Measurements from ENCODE around the gene DOK6.

Gene DOK6

DNA sequence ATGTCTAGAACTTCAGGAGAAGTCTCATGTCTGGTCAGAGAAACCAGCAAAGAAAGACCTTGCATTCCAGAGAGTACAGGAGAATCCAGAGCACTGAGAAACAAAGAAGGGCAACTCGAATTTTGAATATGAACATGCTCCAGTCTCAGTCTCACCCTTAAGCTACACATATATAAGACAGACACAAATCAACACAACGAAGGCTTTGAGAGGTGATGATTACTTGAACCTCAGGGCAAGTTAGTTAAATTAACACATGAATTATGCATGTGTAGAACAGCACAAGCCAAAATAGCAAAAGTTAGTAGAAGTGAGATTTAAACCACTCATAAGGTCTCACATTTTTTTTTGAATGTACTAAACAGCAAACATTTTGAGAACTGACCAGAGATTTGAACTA is 29.0 kb upstream of the DOK6 start:
- no peak overlapping the region for H2AFZ ChIP-seq (ENCODE audit: insufficient read depth, low read length, poor library complexity)
- H2BK120ac ChIP-seq (ENCODE audit: insufficient read depth, low read length, poor library complexity) = no peak overlapping the region
- H3K36me3 ChIP-seq (ENCODE audit: control insufficient read depth in 1 of 2, insufficient read depth in 2 of 2, low read length in 2 of 2) = no peaks in the 10 kb centered on the region
- H4K91ac ChIP-seq (ENCODE audit: low read depth, low read length) = no peak overlapping the region
- H3K23ac ChIP-seq (ENCODE audit: low read length) = no peak overlapping the region
- H3K27ac ChIP-seq (ENCODE audit: low read depth, low read length) = no peak overlapping the region
- no CpG with 5 or more reads among the region's 2 CpGs for WGBS (ENCODE audit: extremely low coverage, insufficient coverage, insufficient read length)
- no peak overlapping the region for H4K12ac ChIP-seq (ENCODE audit: low read depth, low read length)
- H3K4ac ChIP-seq (ENCODE audit: low read depth, low read length) = no peak overlapping the region
- H3K14ac ChIP-seq (ENCODE audit: low read length) = no peak overlapping the region
- H3K79me1 ChIP-seq (ENCODE audit: low read length) = no peaks in the 10 kb centered on the region
- no peak overlapping the region for H3K9ac ChIP-seq (ENCODE audit: low read length)
- no peak overlapping the region for H3K4me3 ChIP-seq (ENCODE audit: low read depth, low read length)
- no peaks in the 10 kb centered on the region for H3K27me3 ChIP-seq (ENCODE audit: insufficient read depth, low read length)
- no peak overlapping the region for H3K4me2 ChIP-seq (ENCODE audit: low read length)
- DNase-seq = no peak
- H3K18ac ChIP-seq (ENCODE audit: low read length) = no peak overlapping the region
- no peaks in the 10 kb centered on the region for H3K9me3 ChIP-seq (ENCODE audit: insufficient read depth, low read depth, low read length)
- H2AK5ac ChIP-seq (ENCODE audit: low read length) = no peak overlapping the region
- H3K4me1 ChIP-seq (ENCODE audit: control insufficient read depth in 1 of 2, insufficient read depth in 2 of 2, low read length in 2 of 2) = no peaks in the 10 kb centered on the region
- no peak overlapping the region for H2BK12ac ChIP-seq (ENCODE audit: low read length)
- no peaks in the 10 kb centered on the region for H3K79me2 ChIP-seq (ENCODE audit: control insufficient read depth, insufficient read depth, low read length, poor library complexity)
- H2BK5ac ChIP-seq (ENCODE audit: low read depth, low read length, poor library complexity) = no peak overlapping the region
- H4K8ac ChIP-seq (ENCODE audit: low read depth, low read length) = no peak overlapping the region

DNA sequence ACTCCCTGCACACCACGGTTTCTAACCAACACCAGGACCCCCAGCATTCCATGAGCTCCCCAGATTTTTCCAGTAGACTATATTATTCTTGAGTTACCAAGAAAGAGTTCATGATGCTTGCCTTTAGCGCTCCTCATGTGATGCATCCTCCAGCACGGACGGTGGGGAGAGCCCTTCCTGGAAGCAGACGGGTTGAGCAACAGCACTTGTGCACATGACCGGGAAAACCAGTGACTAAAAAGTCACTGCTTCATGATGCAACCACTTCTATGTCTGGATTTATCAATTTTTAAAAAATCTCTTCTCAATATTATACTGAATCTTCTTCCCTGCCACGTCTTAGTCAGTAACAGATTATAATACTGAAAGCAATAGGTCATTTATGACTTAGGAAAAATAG is 20.4 kb upstream of the DOK6 start:
- no peak overlapping the region for H2BK120ac ChIP-seq (ENCODE audit: insufficient read depth, low read length, poor library complexity)
- no peaks in the 10 kb centered on the region for H3K79me1 ChIP-seq (ENCODE audit: low read length)
- no peaks in the 10 kb centered on the region for H3K4me1 ChIP-seq (ENCODE audit: control insufficient read depth in 1 of 2, insufficient read depth in 2 of 2, low read length in 2 of 2)
- H2AK5ac ChIP-seq (ENCODE audit: low read length) = no peak overlapping the region
- H3K4me2 ChIP-seq (ENCODE audit: low read length) = no peak overlapping the region
- H4K8ac ChIP-seq (ENCODE audit: low read depth, low read length) = no peak overlapping the region
- no peak overlapping the region for H3K27ac ChIP-seq (ENCODE audit: low read depth, low read length)
- no peak overlapping the region for H4K12ac ChIP-seq (ENCODE audit: low read depth, low read length)
- H3K4ac ChIP-seq (ENCODE audit: low read depth, low read length) = no peak overlapping the region
- no peak overlapping the region for H2AFZ ChIP-seq (ENCODE audit: insufficient read depth, low read length, poor library complexity)
- no peak overlapping the region for H4K91ac ChIP-seq (ENCODE audit: low read depth, low read length)
- no peak overlapping the region for H3K9ac ChIP-seq (ENCODE audit: low read length)
- H3K14ac ChIP-seq (ENCODE audit: low read length) = no peak overlapping the region
- H3K18ac ChIP-seq (ENCODE audit: low read length) = no peak overlapping the region
- no CpG with 5 or more reads among the region's 7 CpGs for WGBS (ENCODE audit: extremely low coverage, insufficient coverage, insufficient read length)
- H3K4me3 ChIP-seq (ENCODE audit: low read depth, low read length) = no peak overlapping the region
- H3K9me3 ChIP-seq (ENCODE audit: insufficient read depth, low read depth, low read length) = no peaks in the 10 kb centered on the region
- H3K36me3 ChIP-seq (ENCODE audit: control insufficient read depth in 1 of 2, insufficient read depth in 2 of 2, low read length in 2 of 2) = no peaks in the 10 kb centered on the region
- H2BK12ac ChIP-seq (ENCODE audit: low read length) = no peak overlapping the region
- DNase-seq = no peak
- no peaks in the 10 kb centered on the region for H3K79me2 ChIP-seq (ENCODE audit: control insufficient read depth, insufficient read depth, low read length, poor library complexity)
- no peak overlapping the region for H3K23ac ChIP-seq (ENCODE audit: low read length)
- no peaks in the 10 kb centered on the region for H3K27me3 ChIP-seq (ENCODE audit: insufficient read depth, low read length)
- no peak overlapping the region for H2BK5ac ChIP-seq (ENCODE audit: low read depth, low read length, poor library complexity)

DNA sequence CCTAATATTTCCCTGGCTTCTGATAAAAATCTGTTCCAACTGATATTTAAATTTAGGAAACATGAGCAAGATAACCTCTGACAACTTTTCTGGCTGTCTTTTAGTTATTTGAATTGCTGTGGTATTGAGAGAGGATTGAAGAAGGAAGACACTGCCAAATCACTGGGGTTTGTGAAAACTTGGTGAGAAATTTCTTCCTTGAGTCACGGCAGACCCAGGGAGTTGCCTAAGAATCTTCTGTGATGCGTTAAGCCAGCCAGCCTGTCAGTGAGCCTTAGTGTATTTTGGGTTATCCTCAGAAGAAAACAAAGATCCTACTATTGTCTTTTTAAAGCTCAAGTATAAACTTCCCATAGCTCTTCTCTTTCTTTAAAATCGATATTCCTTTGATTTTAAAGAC is 17.5 kb upstream of the DOK6 start:
- Histone ChIP-seq H4K8ac (ENCODE audit: low read depth, low read length) (no peak overlapping the region), H2BK120ac (ENCODE audit: insufficient read depth, low read length, poor library complexity) (no peak overlapping the region), H3K4me1 (ENCODE audit: control insufficient read depth in 1 of 2, insufficient read depth in 2 of 2, low read length in 2 of 2) (no peaks in the 10 kb centered on the region), H3K9me3 (ENCODE audit: insufficient read depth, low read depth, low read length) (no peaks in the 10 kb centered on the region), H4K91ac (ENCODE audit: low read depth, low read length) (no peak overlapping the region), H3K79me1 (ENCODE audit: low read length) (no peaks in the 10 kb centered on the region), H3K27ac (ENCODE audit: low read depth, low read length) (no peak overlapping the region), H3K9ac (ENCODE audit: low read length) (no peak overlapping the region), H3K23ac (ENCODE audit: low read length) (no peak overlapping the region), H3K14ac (ENCODE audit: low read length) (no peak overlapping the region), H3K79me2 (ENCODE audit: control insufficient read depth, insufficient read depth, low read length, poor library complexity) (no peaks in the 10 kb centered on the region), H3K36me3 (ENCODE audit: control insufficient read depth in 1 of 2, insufficient read depth in 2 of 2, low read length in 2 of 2) (no peaks in the 10 kb centered on the region), H2AFZ (ENCODE audit: insufficient read depth, low read length, poor library complexity) (no peak overlapping the region), H2AK5ac (ENCODE audit: low read length) (no peak overlapping the region), H2BK12ac (ENCODE audit: low read length) (no peak overlapping the region), H3K4me2 (ENCODE audit: low read length) (no peak overlapping the region), H2BK5ac (ENCODE audit: low read depth, low read length, poor library complexity) (no peak overlapping the region), H3K18ac (ENCODE audit: low read length) (no peak overlapping the region), H4K12ac (ENCODE audit: low read depth, low read length) (no peak overlapping the region), H3K4me3 (ENCODE audit: low read depth, low read length) (no peak overlapping the region), H3K27me3 (ENCODE audit: insufficient read depth, low read length) (no peaks in the 10 kb centered on the region), H3K4ac (ENCODE audit: low read depth, low read length) (no peak overlapping the region)
- WGBS (ENCODE audit: extremely low coverage, insufficient coverage, insufficient read length) = no CpG with 5 or more reads among the region's 3 CpGs
- no peak for DNase-seq

DNA sequence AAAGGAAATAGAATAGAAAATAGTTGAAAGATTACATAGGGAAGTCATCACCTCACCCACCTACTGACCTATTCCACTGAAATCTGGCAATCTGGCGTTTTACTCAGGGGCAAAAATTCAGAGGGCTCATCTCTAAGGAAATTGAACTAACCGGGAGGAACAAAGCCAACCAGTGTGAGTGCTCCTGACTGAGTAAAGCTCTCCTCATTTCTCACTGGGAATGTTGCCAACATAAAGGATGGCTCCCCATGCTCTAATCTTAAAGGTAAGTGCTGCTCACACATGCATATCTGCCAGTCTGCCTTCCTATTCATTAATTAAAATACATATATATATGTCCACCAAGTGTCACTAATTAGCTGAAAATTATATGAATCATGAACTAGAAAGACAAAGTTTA is 13.5 kb upstream of the DOK6 start:
- Histone ChIP-seq H3K4ac (ENCODE audit: low read depth, low read length) (no peak overlapping the region), H3K4me3 (ENCODE audit: low read depth, low read length) (no peak overlapping the region), H3K79me1 (ENCODE audit: low read length) (no peaks in the 10 kb centered on the region), H3K9ac (ENCODE audit: low read length) (no peak overlapping the region), H3K79me2 (ENCODE audit: control insufficient read depth, insufficient read depth, low read length, poor library complexity) (no peaks in the 10 kb centered on the region), H2BK120ac (ENCODE audit: insufficient read depth, low read length, poor library complexity) (no peak overlapping the region), H3K9me3 (ENCODE audit: insufficient read depth, low read depth, low read length) (no peaks in the 10 kb centered on the region), H3K18ac (ENCODE audit: low read length) (no peak overlapping the region), H4K8ac (ENCODE audit: low read depth, low read length) (no peak overlapping the region), H3K23ac (ENCODE audit: low read length) (no peak overlapping the region), H3K36me3 (ENCODE audit: control insufficient read depth in 1 of 2, insufficient read depth in 2 of 2, low read length in 2 of 2) (no peaks in the 10 kb centered on the region), H4K91ac (ENCODE audit: low read depth, low read length) (no peak overlapping the region), H3K27ac (ENCODE audit: low read depth, low read length) (no peak overlapping the region), H4K12ac (ENCODE audit: low read depth, low read length) (no peak overlapping the region), H3K4me1 (ENCODE audit: control insufficient read depth in 1 of 2, insufficient read depth in 2 of 2, low read length in 2 of 2) (no peaks in the 10 kb centered on the region), H3K4me2 (ENCODE audit: low read length) (no peak overlapping the region), H3K27me3 (ENCODE audit: insufficient read depth, low read length) (no peaks in the 10 kb centered on the region), H2AFZ (ENCODE audit: insufficient read depth, low read length, poor library complexity) (no peak overlapping the region), H2BK5ac (ENCODE audit: low read depth, low read length, poor library complexity) (no peak overlapping the region), H2AK5ac (ENCODE audit: low read length) (no peak overlapping the region), H3K14ac (ENCODE audit: low read length) (no peak overlapping the region), H2BK12ac (ENCODE audit: low read length) (no peak overlapping the region)
- DNase-seq = no peak
- no CpG with 5 or more reads among the region's 2 CpGs for WGBS (ENCODE audit: extremely low coverage, insufficient coverage, insufficient read length)
